Prostate gland (tissue), 2 donors: ENCODE measurements around the gene CASP9. TPM values are rescaled to one million over a fixed set of nuclear protein-coding genes. Genes with fewer than 3 reads are reported as not detected.

Experiments used
- DNase-seq: peaks from one replicate; pipeline ENCODE4 v3.0.0-alpha.2; 2019; ENCODE audit warnings: low spot score
- H3K27ac ChIP-seq, 2 donors: fragments of 200-600 bp; sonication (generic); 2 replicates each; pipeline ENCODE4 v1.5.1; 2017 to 2019
- H3K27me3 ChIP-seq: fragments of 200-600 bp; sonication (generic); replicated peaks from 2 replicates; pipeline ENCODE4 v1.5.1; 2019; ENCODE audit not compliant: insufficient read depth
- H3K36me3 ChIP-seq, 2 donors: fragments of 200-600 bp; sonication (generic); 1 replicate in 1 of 2; 2 replicates in 1 of 2; pipeline versions ENCODE4 v1.5.1 to v1.8.1; 2017 to 2019
- H3K4me1 ChIP-seq: fragments of 200-600 bp; sonication (generic); replicated peaks from 2 replicates; pipeline ENCODE4 v1.5.1; 2019
- H3K4me3 ChIP-seq, 2 donors: fragments of 200-600 bp; sonication (generic); 2 replicates each; pipeline ENCODE4 v1.5.1; 2017 to 2019
- H3K9me3 ChIP-seq: fragments of 200-600 bp; sonication (generic); 2 replicates; pipeline ENCODE4 v1.5.1; 2017
- CTCF ChIP-seq, 4 experiments: fragments of 200-600 bp in 2 of 4; fragments of 450-650 bp in 2 of 4; sonication (generic) in 2 of 4; IDR thresholded peaks; 1 replicate in 3 of 4; 2 replicates in 1 of 4; pipeline ENCODE4 v1.5.1; 2016 to 2019; ENCODE audit warnings: antibody characterized with exemption in 4 of 4, mild to moderate bottlenecking in 2 of 4, moderate library complexity in 2 of 4
- POLR2A ChIP-seq: fragments of 450-650 bp; IDR thresholded peaks from one replicate; pipeline ENCODE4 v1.6.1; 2016; ENCODE audit warnings: antibody characterized with exemption, mild to moderate bottlenecking
- POLR2AphosphoS5 ChIP-seq: sonication (generic); formaldehyde crosslinking; IDR thresholded peaks from one replicate; pipeline ENCODE4 v1.6.1; 2017; ENCODE audit warnings: antibody characterized with exemption
- WGBS: methylation state at CpG from one replicate; pipeline ENCODE4 v1.1.5; 2018; 5-methylcytosine and 5-hydroxymethylcytosine counted together
- intact Hi-C: fragments of 100-400 bp; cut with DNase I; formaldehyde crosslinking; loops from one replicate; pipeline ENCODE4 v1.14.2; 2022
- small RNA-seq, 2 donors: library from RNA; depleted of rRNA; stranded (forward); fragments of <200 nt; gene quantifications; one replicate each; pipeline ENCODE3, GENCODE V24; 2016
- total RNA-seq, 2 donors: library from RNA; depleted of rRNA; stranded (reverse); fragments of >200 nt; gene quantifications; one replicate each; pipeline ENCODE4 v1.1.0, GENCODE V29; 2016

The CASP9 gene
- total RNA-seq, 2 donors from 2014 or later = 22.2 to 46.1 TPM

GRCh38 chr1:15442759-15443158 is 81.3 kb downstream of the CASP9 start:
- WGBS = 93% methylated on average over 5 of the region's 5 CpGs
- Histone ChIP-seq H3K4me1 (no peaks in the 10 kb centered on the region), H3K4me3 (no peak overlapping the region), H3K36me3 (no peaks in the 10 kb centered on the region), H3K27ac (no peak overlapping the region), H3K27me3 (no peaks in the 10 kb centered on the region), H3K9me3 (no peaks in the 10 kb centered on the region)
- TF ChIP-seq POLR2AphosphoS5 (no peak), CTCF (IDR thresholded peaks at IDR 0.05) (no peak), POLR2A (no peak)
- intact Hi-C loops = no loop called here
- no peak for DNase-seq

GRCh38 chr1:15442119-15442518 is 81.9 kb downstream of the CASP9 start:
- H3K4me1 ChIP-seq = no peaks in the 10 kb centered on the region
- H3K4me3 ChIP-seq = no peak overlapping the region
- H3K27me3 ChIP-seq = no peaks in the 10 kb centered on the region
- WGBS = 93% methylated on average over 8 of the region's 8 CpGs
- TF ChIP-seq CTCF (IDR thresholded peaks at IDR 0.05) (no peak), POLR2A (no peak)
- H3K36me3 ChIP-seq = no peaks in the 10 kb centered on the region
- H3K27ac ChIP-seq = no peak overlapping the region
- intact Hi-C loops = no loop called here
- no peaks in the 10 kb centered on the region for H3K9me3 ChIP-seq
- DNase-seq = no peak

Small RNA genes within 50 kb of the gene (small RNA-seq; reads per million reads assigned to genes)
- 0 reads per million in 2 donors for gene SCARNA21B

Other genes starting within 250 kb of the CASP9 start
- 100 to 1,000 TPM in 1 of 2 donors, 10 to 100 TPM in 1; 69.9 to 281 TPM for gene EFHD2, start 114.3 kb downstream of the CASP9 start, total RNA-seq
- not detected for gene CTRC, start 85.8 kb downstream of the CASP9 start, total RNA-seq
- gene CELA2A, start 67.5 kb downstream of the CASP9 start, total RNA-seq = 1 to 10 TPM in 1 of 2 donors, not detected in 1; 5.4 TPM
- 1 to 10 TPM in 1 of 2 donors, not detected in 1; 1.1 TPM for gene CELA2B, start 48.1 kb downstream of the CASP9 start, total RNA-seq
- 10 to 100 TPM; 21.5 to 27.2 TPM for gene DNAJC16, start 2.6 kb upstream of the CASP9 start, total RNA-seq
- gene AGMAT, start 60.8 kb upstream of the CASP9 start, total RNA-seq = 1 to 10 TPM in 1 of 2 donors, under 1 TPM in 1; 0.96 to 1.9 TPM
- gene DDI2, start 93.2 kb upstream of the CASP9 start, total RNA-seq = 10 to 100 TPM; 47.5 to 58.4 TPM
- 10 to 100 TPM; 29.0 to 60.4 TPM for gene PLEKHM2, start 160.1 kb upstream of the CASP9 start, total RNA-seq
- 1 to 10 TPM; 1.1 to 1.4 TPM for gene SLC25A34, start 212.0 kb upstream of the CASP9 start, total RNA-seq
- gene TMEM82, start 218.3 kb upstream of the CASP9 start, total RNA-seq = not detected
- gene FBLIM1, start 234.6 kb upstream of the CASP9 start, total RNA-seq = 100 to 1,000 TPM in 1 of 2 donors, 10 to 100 TPM in 1; 33.1 to 111 TPM